ENCODE data around the gene YWHAQ. TPM values are rescaled to one million over a fixed set of nuclear protein-coding genes. Genes with fewer than 3 reads are reported as not detected.
"Not testable (repeated sequence)": the region's sequence is repeated elsewhere in the genome, so short reads cannot be mapped to it uniquely, and the experiment has no call there.

Gene YWHAQ
- polyA plus RNA-seq, 1 donor from 2014 or later = 200 TPM

DNA sequence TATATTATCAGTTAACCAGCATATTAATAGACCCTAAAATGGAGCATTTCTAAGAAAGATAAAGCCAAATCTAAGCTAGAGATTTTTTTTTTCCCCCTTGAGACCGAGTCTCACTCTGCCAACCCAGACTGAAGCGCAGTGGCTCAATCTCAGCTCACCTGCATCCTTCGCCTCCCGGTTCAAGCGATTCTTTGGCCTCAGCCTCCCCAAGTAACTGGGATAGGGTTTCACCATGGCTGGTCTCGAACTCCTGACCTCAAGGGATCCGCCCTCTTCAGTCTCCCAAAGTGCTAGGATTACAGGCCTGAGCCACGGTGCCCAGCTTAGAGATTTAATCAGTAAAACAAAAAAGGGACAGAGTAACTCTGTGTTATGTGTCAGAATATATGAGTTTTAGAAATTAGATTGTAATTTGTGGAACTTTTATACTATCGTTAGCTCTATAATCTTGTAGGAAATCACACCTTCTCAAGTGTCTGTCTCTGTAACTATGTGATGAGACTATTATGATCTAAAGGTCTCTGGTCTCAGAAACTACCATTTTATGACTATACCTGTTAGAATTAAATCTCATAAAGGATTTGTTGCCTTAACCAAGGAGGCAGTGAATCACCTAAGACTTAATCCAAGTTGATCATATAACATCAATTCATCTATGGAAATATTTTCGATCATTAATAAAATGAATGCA, 34.0 kb downstream of the YWHAQ start:
- Mint-ChIP-seq H3K27ac (peak overlapping the region; percentile 85 to 90 (median 88)), H3K4me1 (peaks cover 24 to 39% (median 28%) of the 10 kb centered on the region in 3 donors), H3K27me3 (no peaks in the 10 kb centered on the region), H3K36me3 (peaks cover 30% of the 10 kb centered on the region), H3K9me3 (peaks cover 6 to 8% (median 7%) of the 10 kb centered on the region in 3 donors), H3K4me3 (peak overlapping the region; percentile 63 to 91 (median 86))

DNA sequence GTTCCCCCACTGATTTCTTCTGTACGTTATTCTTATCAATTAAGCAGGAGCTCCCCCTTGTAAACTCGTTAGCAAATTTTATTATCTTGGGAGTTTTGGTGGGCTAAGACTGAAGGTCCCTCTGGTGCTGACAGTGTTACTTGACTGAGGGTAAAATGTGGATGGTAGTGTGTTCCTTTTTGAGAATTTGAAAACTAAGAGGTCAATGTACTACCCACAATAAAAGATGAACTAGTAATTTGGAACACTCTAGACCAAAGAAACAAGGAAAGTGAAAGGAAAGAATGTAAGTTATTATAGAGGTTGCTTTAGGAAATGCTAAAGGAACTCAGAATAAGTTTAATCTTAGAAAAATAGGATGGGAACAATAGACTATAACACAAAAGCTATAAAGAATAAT, 35.1 kb downstream of the YWHAQ start:
- no peaks in the 10 kb centered on the region for H3K27me3 Mint-ChIP-seq
- peaks cover 6 to 8% (median 7%) of the 10 kb centered on the region in 3 donors for H3K9me3 Mint-ChIP-seq
- H3K4me3 Mint-ChIP-seq = peak overlapping the region in 3 of 4 donors; percentile 80 to 91 (median 91)
- H3K4me1 Mint-ChIP-seq = peaks cover 24 to 42% (median 29%) of the 10 kb centered on the region in 3 donors
- H3K27ac Mint-ChIP-seq = peak overlapping the region in 2 of 3 donors; percentile 46 to 85
- H3K36me3 Mint-ChIP-seq = peaks cover 32% of the 10 kb centered on the region

DNA sequence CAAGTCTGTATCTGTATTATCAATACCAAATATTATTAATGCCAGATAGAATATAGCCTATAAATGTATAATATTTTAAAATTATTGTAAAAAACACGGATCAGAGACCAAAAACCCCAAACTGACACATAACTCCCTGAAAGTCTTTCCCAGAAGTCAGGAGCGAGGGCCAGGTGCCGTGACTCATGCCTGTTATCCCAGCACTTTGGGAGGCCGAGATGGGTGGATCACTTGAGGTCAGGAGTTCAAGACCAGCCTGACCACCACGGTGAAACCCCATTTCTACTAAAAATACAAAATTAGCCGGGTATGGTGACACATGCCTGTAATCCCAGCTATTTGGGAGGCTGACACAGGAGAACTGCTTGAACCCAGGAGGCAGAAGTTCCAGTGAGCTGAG, 35.5 kb downstream of the YWHAQ start:
- Mint-ChIP-seq H3K36me3 (peaks cover 27% of the 10 kb centered on the region), H3K4me1 (peaks cover 24 to 42% (median 29%) of the 10 kb centered on the region in 3 donors), H3K4me3 (peak overlapping the region in 1 of 4 donors; percentile 22), H3K27ac (peak overlapping the region in 1 of 3 donors; percentile 46)
- not testable (repeated sequence) for H3K9me3 Mint-ChIP-seq, H3K27me3 Mint-ChIP-seq

- Mint-ChIP-seq H3K4me1 (peaks cover 24 to 39% (median 29%) of the 10 kb centered on the region in 3 donors), H3K36me3 (peaks cover 22% of the 10 kb centered on the region), H3K27me3 (no peaks in the 10 kb centered on the region), H3K27ac (no peak overlapping the region), H3K9me3 (peaks cover 1 to 2% (median 2%) of the 10 kb centered on the region in 3 donors), H3K4me3 (peak overlapping the region in 1 of 4 donors; percentile 64)
Measured at GRCh38 chr2:9594366-9595054, 36.3 kb downstream of the YWHAQ start.

DNA sequence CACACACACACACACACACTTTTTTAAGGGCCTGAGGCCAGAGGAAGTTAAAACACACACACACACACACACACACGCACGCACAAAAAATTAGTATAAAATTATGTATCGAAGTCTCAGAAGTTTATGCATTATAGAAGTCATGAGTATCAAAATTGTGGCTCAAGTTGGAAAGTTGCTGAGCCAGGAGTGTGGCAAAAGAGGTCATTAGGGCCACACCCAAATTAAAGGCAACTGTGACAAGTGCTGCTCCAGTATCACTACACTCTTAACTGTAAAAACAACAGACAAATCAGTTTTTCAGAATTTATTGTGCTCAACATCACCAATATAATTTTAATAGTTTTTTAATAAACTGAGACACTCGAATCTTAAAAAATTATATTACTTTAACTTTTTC, 36.9 kb downstream of the YWHAQ start:
- Mint-ChIP-seq H3K27ac (peak overlapping the region in 1 of 3 donors; percentile 59), H3K27me3 (no peaks in the 10 kb centered on the region), H3K4me3 (peak overlapping the region in 1 of 4 donors; percentile 79), H3K36me3 (peaks cover 20% of the 10 kb centered on the region), H3K9me3 (no peaks in the 10 kb centered on the region), H3K4me1 (peaks cover 24 to 36% (median 29%) of the 10 kb centered on the region in 3 donors)

GRCh38 chr2:9592699-9593098, 38.1 kb downstream of the YWHAQ start:
- H3K27ac Mint-ChIP-seq = no peak overlapping the region
- H3K4me3 Mint-ChIP-seq = no peak overlapping the region
- H3K27me3 Mint-ChIP-seq = no peaks in the 10 kb centered on the region
- peaks cover 24 to 31% (median 27%) of the 10 kb centered on the region in 3 donors for H3K4me1 Mint-ChIP-seq
- H3K9me3 Mint-ChIP-seq = no peaks in the 10 kb centered on the region
- H3K36me3 Mint-ChIP-seq = peaks cover 9% of the 10 kb centered on the region

DNA sequence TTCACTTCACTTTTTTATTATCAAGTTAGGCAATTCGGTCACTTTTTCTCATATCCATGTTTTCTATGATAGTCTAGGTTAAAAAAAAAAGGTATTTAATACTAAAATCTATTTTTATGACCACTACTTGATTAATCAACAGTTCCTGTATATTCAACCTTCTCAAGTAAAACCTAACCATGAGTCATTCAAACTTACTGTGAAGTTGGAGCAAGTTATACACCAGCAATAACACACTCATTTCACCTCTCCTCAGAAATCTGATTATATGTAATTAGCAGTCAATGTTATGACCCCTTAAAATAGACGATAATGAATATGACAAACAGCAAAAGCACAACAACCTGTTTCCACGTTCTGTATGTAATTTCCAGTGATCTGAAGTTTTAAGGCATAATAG, 40.2 kb downstream of the YWHAQ start:
- Mint-ChIP-seq H3K27me3 (no peaks in the 10 kb centered on the region), H3K4me1 (peaks cover 10 to 15% (median 14%) of the 10 kb centered on the region in 3 donors), H3K9me3 (no peaks in the 10 kb centered on the region), H3K27ac (no peak overlapping the region), H3K36me3 (peaks cover 7% of the 10 kb centered on the region), H3K4me3 (no peak overlapping the region)

DNA sequence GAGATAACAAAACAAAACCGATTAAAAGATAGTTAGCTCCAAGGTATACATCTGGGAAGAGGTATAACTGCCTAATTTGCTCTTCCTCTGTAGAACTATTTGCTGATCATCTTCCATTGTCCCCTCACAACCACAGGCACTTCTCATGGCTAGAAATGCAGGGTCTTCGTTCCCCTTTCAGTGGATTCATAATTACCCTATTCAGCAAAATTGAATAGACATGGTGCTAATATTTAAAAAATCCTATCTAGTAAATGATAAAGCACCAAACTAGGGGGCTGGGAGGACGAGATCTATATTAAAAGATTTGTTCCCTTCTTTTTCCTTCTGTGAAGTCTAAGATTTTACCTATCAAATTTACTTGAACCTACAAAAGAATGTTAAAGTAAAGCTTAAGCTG, 44.3 kb downstream of the YWHAQ start:
- Mint-ChIP-seq H3K9me3 (no peaks in the 10 kb centered on the region), H3K4me3 (no peak overlapping the region), H3K27ac (no peak overlapping the region), H3K36me3 (peaks cover 9% of the 10 kb centered on the region), H3K27me3 (no peaks in the 10 kb centered on the region), H3K4me1 (no peaks in the 10 kb centered on the region)

DNA sequence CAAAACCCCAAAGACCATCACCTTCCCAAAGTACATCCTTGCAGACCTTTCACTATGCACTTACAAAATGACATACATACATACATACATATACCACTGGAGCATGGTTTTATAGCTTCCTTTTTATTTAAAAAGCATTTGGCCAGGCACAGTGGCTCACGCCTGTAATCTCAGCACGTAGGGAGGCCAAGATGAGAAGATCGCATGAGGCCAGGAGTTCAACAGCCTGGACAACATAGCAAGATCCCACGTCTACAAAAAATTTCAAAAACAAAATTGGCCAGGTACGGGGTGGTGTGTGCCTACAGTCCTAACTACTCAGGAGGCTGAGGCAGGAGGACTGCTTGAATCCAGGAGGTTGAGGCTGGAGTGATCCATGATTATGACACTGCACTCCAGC, 45.3 kb downstream of the YWHAQ start:
- H3K27ac Mint-ChIP-seq = peak overlapping the region in 1 of 3 donors; percentile 54
- H3K4me1 Mint-ChIP-seq = peaks cover 0 to under 1% (median 0%) of the 10 kb centered on the region in 3 donors
- no peak overlapping the region for H3K4me3 Mint-ChIP-seq
- H3K36me3 Mint-ChIP-seq = peaks cover 7% of the 10 kb centered on the region
- H3K27me3 Mint-ChIP-seq = no peaks in the 10 kb centered on the region
- no peaks in the 10 kb centered on the region for H3K9me3 Mint-ChIP-seq

DNA sequence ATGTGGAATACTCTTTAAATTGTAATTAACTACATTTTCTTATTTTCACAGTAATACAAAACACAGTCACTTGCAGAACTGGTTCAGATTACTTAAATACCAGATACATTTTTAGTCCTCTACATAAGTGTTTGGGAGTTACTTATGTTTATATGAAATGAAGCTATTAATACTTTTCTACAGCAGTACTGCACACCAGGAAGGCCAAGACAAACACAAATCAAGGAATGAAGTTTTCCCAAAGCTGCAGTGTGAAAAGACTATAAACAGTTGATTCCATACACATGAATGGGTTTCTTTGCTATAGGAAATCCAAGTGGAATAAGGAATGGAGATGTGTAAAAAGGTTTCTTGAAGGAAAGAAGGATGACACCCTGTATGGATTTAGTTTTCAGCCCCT, 45.9 kb downstream of the YWHAQ start:
- not testable (repeated sequence) for H3K36me3 Mint-ChIP-seq, H3K27ac Mint-ChIP-seq, H3K9me3 Mint-ChIP-seq, H3K4me1 Mint-ChIP-seq, H3K27me3 Mint-ChIP-seq, H3K4me3 Mint-ChIP-seq

- peaks cover 0 to 1% (median 0%) of the 10 kb centered on the region in 3 donors for H3K4me1 Mint-ChIP-seq
- no peaks in the 10 kb centered on the region for H3K27me3 Mint-ChIP-seq
- no peaks in the 10 kb centered on the region for H3K9me3 Mint-ChIP-seq
- H3K4me3 Mint-ChIP-seq = no peak overlapping the region
- H3K36me3 Mint-ChIP-seq = peaks cover 9% of the 10 kb centered on the region
- H3K27ac Mint-ChIP-seq = peak overlapping the region in 1 of 3 donors; percentile 39
Measured at GRCh38 chr2:9582624-9583023, 48.2 kb downstream of the YWHAQ start.

- no peak overlapping the region for H3K4me3 Mint-ChIP-seq
- H3K9me3 Mint-ChIP-seq = no peaks in the 10 kb centered on the region
- H3K27ac Mint-ChIP-seq = no peak overlapping the region
- H3K36me3 Mint-ChIP-seq = peaks cover 2% of the 10 kb centered on the region
- no peaks in the 10 kb centered on the region for H3K27me3 Mint-ChIP-seq
- H3K4me1 Mint-ChIP-seq = peaks cover 0 to 1% (median 0%) of the 10 kb centered on the region in 3 donors
Measured at GRCh38 chr2:9578467-9579235, 52.1 kb downstream of the YWHAQ start.

DNA sequence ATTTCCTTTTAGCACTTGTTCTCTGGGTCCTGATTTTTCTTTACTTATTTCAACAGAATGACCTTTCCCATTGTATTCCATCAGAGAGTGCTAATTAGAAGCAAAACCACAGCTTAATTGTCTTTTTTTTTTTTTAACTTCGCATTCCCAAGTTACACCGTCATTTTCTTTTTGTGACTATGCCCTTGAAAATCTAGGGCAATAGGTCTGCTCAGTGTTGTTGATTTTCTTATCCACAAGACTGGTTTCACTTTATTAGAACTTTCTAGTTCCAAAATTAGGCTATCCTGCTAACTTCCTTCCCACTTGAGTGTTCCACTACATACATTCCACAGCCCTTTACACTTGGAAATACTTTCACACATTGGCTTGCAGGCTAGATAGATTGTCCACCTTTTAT, 56.5 kb downstream of the YWHAQ start:
- H3K4me3 Mint-ChIP-seq = no peak overlapping the region
- no peaks in the 10 kb centered on the region for H3K36me3 Mint-ChIP-seq
- no peaks in the 10 kb centered on the region for H3K9me3 Mint-ChIP-seq
- no peak overlapping the region for H3K27ac Mint-ChIP-seq
- no peaks in the 10 kb centered on the region for H3K27me3 Mint-ChIP-seq
- peaks cover 0 to 2% (median 0%) of the 10 kb centered on the region in 3 donors for H3K4me1 Mint-ChIP-seq

DNA sequence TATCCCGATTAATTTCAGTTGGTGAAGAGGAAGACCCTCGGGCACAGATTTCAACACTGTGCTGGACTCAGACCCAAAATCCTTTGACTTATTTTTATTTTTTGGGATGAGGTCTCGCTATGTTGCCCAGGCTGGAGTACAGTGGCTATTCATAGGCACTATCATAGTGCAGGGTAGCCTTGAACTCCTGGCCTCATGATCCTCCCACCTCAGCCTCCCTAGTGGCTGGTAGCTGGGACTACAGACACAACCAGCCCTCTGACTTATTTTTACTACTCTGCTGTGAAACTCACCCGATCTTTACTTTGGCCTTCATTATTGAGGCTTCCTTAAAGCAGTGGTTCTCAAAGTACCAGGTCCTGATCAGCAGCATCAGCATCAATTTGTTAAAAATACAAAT, 57.0 kb downstream of the YWHAQ start:
- Mint-ChIP-seq H3K27ac (no peak overlapping the region), H3K4me1 (peaks cover 0 to 2% (median 0%) of the 10 kb centered on the region in 3 donors), H3K36me3 (no peaks in the 10 kb centered on the region), H3K4me3 (no peak overlapping the region), H3K9me3 (no peaks in the 10 kb centered on the region), H3K27me3 (no peaks in the 10 kb centered on the region)

Measured in IgD-negative memory B cell (primary cell).